ENCODE data around the gene SUFU.

Gene SUFU

DNA sequence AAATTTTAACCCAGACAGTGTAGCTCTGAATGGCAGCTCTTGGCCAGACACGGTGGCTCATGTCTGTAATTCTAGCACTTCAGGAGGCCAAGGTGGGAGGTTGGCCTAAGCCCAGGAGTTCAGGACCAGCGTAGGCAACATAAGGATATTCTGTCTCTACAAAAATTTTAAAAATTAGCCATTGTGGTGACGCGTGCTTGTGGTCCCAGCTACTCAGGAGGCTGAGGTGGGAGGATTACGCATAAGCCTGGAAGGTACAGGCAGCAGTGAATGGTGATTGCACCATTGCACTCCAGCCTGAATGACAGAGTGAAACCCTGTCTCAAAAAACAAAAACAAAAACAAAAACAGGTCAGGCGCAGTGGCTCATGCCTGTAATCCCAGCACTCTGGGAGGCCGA, 50.0 kb downstream of the SUFU start:
- DNase-seq: no peak

DNA sequence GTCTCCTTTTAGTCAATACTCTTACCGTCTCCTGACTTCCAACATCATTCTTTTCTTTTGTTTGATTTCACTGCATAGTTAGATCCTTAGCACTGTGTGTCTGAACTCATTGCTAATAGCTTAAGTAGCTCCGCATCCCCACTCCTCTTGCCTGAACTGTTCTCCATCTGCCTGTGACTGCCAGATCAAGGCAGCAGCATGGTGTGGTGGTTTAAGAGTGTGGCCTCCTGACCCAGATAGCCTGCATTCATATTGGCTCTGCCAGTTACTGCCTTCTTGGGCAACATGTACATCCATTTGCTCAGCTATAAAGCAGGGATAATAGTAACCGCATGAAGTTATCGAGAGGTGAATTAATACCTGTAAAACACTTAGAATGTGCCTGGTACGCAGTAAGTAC, 50.8 kb downstream of the SUFU start:
- DNase-seq: no peak

DNA sequence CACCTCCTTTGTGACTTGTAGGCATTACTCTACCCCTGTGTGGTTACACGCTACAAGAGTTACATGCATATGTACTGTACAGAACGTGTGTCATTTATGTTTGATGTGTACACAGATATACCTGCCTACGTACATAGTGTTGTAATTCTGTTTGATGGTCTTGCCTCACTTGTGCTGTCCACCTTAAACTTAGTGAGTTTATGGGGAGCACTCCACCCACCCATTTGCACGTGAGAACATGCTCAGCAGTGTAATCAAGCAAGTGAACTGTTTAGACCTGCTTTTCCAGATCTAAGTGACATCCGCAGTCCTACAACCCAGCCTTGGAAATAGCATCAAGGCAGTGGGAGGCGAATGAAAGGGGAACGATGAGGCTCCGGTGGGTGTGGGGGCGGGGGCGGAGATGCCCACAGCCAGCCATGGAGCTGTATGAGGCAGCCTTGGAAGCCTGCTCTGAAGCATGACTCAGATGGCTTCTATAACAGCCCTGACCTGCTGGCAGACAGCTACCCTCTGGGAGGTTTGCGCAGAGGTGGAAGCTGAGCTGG, 52.1 kb downstream of the SUFU start:
- DNase-seq: no peak

DNA sequence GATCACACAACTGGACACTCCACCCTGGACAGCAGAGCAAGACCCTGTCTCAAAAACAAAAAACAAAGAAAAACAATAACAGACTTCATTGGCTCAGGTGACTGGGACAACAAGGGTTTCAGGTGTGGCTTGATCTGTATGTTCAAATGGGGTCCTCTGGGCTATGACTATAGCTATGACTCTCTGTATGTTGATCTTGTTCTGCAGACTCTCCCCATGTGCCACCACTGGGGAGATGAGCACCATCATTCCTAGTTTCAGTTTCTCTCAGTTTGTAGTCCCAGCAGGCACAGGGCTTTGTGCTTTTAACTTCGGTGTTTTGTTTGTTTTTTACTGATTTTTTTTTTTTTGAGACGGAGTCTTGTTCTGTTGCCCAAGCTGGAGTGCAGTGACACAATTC, 53.8 kb downstream of the SUFU start:
- no peak for DNase-seq

DNA sequence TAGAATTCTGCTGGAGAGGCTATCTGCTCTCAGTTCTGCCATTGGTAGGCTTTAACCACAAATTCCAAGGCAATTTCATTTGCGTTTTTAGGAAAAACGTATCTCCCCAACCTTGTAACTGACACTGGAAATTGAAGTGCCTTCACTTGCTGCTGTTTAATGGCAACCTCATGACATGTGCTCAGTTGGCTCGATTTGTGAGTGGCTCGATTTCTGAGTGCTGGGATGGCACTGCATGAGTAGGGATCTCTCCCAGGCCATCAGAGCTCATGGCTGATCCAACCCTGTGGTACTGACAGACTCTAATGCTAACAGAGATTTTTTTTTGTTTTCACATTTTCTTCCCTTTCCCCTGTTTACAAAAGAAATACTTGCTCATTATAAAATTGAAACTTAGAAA, 56.0 kb downstream of the SUFU start:
- DNase-seq: no peak

DNA sequence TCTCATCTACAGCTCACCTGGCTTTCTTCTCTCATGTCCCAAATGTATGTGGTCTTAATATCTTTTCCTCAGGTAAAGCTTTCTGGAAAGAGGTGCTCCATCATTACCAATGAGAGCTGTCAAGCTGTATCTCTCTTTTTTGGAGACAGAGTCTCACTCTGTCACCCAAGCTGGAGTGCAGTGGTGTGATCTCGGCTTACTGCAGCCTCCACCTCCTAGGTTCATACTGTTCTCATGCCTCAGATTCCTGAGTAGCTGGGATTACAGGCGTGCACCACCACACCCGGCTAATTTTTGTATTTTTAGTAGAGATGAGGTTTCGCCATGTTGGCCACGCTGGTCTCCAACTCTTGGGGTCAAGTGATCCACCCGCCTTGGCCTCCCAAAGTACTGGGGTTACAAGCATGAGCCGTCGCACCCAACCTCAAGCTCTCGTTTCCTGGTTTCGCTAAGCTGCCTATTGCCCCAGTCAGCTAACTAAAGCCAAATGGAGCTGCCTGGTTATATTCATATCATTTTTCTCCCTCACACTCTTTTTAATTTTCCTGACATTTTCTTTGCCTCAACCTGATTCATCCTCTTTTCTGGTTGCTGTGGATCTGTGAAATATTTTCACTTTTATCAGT, 60.5 kb downstream of the SUFU start:
- DNase-seq: no peak

DNA sequence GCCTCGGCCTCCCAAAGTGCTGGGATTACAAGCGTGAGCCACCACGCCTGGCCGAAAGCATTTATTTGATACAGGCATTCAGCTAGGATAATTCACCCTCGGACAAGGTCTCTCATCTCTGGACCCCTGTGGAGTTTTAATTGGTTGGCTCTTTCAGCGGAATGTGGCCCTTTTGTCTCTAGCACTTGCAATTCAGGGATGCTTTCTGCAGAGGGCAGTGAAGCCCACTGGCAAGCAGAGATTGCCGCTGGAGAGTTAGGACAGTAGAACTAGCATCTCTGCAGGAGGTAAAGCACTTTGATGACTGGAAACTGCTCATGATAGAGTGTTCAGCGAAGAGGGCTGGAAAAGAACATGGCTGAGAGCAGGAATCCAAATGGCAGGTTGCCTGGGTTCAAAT, 62.0 kb downstream of the SUFU start:
- DNase-seq: no peak

DNA sequence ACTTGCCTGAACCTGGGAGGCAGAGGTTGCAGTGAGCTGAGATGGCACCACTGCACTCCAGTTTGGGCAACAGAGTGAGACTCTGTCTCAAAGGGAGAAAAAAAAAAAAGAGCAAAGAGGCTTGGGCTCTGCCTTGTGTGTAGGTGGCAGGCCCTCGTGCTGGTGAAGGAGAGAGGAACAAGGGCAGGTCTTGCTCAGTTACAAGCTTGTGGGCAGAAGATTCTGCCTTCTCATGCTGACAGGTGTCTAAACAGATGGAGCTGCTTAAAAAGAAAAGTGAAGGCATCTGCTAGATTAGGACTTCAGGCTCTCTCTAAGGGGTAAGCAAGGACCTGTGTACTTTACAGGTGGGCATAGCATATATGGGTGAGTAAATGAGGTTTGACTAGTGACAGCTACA, 75.0 kb downstream of the SUFU start:
- DNase-seq: peak in 1 of 2 experiments; percentile 1

DNA sequence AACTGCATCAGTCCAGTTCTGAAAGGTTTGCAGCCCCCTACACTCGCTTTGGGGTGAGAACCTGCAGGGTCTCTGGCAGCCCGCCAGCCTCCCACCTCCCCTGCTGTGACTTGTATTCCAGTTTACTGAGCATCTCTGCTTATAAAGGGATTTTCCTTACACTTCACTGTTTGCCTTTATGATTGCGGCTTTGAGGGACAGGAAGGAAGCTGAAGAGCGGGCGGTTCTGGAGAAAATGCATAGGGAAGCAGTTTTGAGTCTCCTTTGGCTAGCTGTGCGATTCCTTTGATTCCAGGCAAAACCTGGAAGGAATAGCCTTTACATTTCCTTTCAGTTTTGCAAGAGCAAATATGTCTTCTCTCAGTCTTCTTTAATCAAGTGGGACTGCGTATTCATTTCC, 75.6 kb downstream of the SUFU start:
- DNase-seq: no peak

DNA sequence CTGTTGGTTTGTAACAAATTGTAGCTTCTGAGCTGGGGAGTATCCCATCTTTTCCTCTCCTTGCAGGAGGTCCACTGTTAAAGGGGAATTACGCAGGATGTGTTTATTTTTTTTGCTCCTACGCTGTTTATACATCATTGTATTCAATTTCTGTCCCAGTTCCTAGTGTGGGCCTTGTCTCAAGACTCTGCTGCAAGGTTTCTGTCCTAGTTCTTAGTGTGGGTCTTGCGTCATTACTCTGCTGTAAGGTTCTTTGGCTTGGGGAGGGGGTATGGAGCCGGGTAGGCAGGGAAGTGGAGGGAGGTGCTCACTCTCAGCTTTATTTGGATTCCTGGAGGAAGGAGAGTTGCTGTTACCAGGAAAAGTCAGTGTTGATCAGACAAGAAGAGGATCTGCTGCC, 76.5 kb downstream of the SUFU start:
- DNase-seq: no peak

DNA sequence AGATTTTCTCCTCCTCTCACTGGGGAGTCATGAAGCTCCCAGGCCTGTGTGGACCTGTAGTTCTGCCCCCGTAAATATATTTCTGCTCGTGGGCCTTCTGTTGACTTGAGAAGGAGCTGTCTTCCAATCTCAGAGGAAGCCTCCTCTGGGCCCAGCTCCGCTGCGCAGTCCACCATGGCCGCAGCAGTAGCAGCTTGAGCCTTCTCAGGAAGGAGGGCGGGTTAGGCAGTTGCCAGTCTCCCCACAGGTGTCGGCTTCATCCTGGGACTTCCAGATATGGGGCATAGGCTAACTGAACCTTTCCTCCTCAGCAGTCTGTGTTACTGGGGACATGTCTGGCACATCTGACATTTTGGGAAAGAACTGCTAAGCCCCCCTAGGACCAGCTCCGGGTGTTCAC, 77.6 kb downstream of the SUFU start:
- DNase-seq: no peak

DNA sequence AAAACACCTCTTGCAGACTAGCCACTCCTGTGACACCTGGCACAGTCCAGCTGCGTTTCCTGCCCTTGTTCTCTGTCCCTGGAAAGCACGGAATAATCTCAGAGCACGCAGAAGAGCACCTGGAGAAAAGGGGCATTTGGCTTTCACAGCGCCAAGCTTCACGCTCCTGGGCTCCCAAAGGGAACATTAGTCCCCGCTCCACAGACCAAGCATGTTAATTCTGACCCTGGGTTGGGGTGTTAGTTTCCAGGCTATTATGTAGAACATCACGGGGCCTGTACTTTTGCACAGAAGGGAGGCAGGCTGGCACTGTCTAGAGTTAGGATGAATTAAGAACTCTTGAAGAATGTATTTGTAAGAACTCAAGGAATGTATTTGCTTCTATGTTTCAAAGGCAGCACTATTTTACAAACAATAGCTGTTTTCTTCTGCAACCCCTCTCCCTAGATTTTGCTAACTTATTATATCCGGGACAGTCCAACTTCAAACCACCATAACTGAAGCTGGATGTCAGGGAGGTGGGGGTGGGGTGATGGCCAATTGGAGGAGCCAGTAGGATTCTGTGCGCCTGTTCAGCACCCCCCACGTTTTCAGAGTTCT, 78.3 kb downstream of the SUFU start:
- no peak for DNase-seq

DNA sequence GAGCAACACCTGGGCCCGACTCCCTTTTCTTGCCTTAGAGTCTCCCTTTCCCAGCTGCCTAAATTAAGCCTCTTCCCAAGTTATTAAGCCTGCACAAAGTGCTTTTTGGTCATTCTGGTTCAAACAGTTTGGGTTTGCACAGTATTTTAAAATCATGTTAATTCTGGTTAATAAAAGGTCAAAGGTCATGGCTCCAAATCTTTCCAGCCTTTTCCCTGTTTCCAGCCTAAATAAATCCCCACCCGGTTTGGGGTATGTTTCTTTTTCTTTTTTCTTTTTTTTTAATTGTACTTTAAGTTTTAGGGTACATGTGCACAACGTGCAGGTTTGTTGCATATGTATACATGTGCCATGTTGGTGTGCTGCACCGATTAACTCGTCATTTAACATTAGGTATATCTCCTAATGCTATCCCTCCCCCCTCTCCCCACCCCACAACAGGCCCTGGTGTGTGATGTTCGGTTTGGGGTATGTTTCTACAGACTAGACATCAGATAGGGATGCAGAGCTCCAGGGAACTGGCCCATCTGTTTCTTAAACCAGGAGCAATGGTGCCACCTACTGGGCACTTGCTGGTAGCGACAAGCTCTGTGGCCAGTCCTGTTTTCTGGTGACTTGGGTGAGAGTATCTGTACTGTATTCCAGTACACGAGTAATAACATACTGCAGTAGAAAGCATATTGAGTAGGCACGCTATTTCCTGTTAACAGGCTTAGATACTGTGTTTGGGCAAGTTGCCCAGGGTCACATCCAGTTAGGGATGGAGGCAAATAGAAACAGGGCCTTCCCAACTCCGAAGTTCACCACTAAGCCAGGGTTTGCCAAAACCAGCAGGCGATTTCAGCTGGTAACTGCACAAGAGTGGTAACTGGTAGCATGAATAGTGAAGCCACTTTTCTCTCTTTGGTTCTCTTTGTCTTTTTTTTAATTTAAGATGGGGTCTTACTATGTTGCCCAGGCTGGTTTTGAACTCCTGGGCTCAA, 80.0 kb downstream of the SUFU start:
- DNase-seq: peak; percentile 76 to 78

DNA sequence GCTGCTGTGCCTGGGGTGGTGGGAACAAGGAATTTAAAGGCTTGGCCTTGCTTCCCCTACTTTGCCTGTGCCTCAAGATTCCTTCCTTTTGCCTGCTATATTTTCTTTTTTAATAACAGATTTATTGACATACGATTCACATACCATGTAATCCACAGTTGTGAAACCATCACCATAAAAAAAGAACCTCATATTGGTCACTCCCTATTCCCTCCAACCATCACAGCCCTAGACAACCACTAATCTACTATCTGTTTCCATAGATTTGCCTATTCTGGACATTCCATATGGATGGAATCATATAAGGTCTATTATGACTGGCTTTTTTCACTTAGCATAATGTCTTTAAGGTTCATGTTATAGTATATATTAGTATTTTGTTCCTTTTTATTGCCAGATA, 81.3 kb downstream of the SUFU start:
- no peak for DNase-seq

DNA sequence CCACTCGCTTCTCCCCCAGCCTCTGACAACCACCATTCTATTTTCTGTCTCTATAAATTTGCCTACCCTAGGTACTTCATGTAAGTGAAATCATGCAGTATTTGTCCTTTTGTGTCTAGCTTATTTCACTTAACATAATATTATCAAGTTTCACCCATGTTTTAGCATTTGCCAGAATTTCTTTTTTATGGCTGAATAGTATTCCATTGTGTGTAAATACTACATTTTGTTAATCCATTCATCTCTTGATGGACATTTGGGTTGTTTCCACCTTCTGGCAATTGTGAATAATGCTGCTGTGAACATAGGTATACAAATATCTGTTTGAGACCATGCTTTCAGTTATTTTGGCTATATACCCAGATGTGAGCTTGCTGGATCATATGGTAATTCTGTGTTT, 83.1 kb downstream of the SUFU start:
- DNase-seq: no peak

DNA sequence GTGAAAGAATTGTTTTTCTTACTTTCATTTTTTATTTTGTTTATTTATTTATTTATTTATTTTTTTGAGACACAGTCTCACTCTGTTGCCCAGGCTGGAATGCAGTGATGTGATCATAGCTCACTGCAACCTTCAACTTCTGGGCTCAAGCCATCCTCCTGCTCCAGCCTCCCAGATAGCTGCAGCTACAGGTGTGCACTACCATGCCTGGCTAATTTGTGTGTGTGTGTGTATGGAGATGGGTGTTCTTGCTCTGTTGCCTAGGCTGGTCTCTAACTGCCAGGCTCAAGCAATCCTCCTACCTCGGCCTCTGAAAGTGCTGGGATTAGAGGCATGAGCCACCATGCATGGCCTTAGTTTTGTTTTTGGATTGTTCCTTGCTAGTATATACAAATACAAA, 85.1 kb downstream of the SUFU start:
- no peak for DNase-seq

DNA sequence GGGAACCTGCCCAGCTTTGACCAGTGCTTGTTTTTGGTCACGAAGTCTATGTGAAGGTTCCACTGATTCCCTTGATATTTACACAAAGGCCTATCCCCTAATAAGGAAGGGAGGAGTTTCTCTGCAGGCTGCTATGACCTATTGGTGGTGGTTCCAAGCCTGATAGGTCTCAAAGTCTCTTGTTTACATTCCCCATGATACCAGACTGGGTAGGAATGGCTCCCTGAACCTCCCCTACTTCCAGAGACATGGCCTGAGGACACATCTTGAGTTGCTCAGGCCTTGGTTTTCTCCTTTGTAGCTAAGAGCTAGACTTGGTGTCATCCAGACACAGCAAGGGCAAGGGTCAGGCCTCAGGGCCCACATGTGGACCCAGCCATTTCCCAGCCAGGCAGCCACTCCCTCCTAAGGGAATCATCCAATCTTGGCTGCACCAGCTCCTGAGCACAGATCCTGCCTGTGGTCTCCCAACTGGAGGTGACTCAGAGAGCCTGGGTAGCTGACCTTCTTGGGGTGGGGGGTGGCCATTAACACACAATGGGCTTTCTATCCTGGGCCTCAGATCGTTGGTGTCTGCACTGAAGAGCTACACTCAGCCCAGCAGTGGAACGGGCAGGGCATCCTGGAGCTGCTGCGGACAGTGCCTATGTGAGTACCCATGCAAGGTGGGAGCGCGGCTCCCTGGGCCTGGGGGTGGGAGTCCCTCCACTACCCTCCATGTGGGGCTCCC, 89.5 kb downstream of the SUFU start:
- DNase-seq: no peak

DNA sequence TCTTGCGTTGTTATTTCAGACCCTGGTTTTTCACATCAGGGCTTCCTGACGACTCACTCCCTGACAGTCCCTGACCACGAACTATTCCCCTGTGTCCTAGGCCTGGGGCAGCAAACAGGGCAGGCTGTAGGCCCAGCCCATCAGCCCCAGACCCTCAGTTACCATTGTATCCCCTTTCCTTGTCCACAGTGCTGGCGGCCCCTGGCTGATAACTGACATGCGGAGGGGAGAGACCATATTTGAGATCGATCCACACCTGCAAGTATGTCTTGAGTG, 90.0 kb downstream of the SUFU start:
- DNase-seq: no peak

DNA sequence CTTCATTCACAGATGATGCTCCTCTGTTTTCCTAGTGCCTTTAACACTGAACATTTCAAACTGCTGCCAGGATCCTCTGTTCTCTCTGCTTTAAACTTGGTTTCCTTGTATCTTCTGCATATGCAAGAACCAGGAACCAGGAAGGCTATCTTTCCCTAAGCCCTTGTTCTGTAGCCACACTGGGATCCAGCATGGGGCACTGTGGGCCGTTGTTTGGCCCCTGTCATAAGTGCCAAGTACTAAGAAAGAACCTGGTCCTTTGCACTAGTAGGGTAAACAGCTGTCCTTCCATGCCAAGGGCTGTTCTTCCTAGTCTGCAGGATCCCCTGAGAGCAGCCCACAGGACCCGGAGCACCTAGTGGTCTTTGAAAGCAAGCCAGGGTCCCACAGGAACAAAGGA, 91.5 kb downstream of the SUFU start:
- no peak for DNase-seq

DNA sequence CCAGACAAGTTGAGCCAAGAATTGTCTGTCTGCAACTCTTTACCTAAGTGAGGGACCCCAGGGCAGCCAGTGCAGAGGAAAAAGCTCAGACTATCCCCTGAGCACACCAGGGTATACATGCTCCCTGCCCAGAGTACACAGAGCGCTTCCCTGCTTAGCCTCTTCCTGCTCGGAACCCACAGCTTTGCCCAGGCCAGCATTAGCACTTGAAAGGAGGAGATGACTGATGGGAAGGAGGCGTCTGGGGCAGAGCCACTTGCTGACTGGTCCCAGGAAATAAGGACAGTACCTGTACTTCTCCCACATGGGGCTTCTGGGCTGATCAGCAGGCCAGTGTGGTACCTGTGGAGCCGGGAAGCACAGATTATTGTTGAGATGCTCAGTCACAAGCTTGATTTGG, 92.1 kb downstream of the SUFU start:
- no peak for DNase-seq

DNA sequence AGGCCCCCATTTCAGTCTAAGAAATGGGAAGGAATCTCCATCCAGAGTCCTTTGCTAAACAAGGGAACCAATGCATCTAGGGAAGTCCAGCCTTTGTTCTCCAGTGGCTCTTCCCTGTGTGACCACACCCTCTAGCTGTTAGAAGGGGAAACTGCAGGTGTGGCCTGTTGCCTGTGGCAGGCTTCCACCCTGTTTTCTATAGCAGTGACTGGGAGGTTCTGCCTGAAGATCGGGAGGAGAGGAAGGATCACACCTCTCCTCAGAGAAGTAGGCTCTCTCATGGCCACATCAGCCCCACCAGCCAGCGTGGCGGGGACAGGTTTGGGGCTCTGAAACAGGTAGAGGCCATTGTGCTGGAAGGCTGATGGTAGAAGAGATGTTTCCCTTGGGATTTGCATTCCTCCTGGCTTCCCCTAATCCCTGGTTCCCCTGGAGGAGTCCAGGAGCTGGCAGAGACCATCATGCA, 92.8 kb downstream of the SUFU start:
- DNase-seq: peak in 1 of 2 experiments; percentile 5

DNA sequence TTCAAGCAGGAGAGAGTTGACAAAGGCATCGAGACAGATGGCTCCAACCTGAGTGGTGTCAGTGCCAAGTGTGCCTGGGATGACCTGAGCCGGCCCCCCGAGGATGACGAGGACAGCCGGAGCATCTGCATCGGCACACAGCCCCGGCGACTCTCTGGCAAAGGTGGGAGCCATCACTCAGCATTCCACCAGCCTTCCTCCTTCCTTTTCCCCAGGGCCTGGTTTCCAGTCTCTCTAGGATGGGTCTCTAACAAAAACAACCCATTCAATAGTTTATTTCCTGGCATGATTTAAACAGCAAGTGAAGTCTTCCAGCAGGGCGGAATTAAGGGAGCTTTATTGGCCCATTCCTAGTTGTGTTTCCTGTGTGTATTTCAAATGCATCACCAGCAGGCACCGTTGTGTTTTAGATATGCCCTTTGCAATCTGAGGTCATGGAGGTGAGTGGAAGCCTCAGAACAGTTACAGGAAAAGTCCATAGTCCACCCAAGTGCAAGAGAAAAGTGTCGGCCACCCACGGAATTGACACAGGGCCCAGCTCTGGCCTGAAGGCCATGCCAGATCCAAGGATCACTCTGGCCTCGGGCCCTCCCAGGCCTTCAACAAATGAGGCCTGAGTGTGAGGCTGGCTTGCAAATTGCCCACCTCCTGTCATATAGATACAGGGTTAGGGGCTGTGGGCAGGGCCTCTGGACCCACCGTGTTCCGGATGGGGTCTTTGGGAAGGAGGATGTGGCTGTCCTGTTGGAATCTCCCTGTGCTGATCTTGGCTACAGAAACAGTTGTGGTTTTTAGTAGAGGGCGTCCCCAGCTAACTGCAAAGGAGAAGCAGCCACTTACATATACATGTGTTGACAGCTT, 93.6 kb downstream of the SUFU start:
- DNase-seq: no peak
